ENCODE results near the gene BCL6B.

GRCh38 chr17:7035591-7036368, 12.9 kb downstream of the BCL6B start, which contains the start of gene SLC16A13:
- no peak for TF ChIP-seq REST (IDR thresholded peaks at IDR 0.05; ENCODE audit: low read depth)
- TF ChIP-seq EP300 (IDR thresholded peaks at IDR 0.05; ENCODE audit: borderline replicate concordance): no peak
- peak; percentile 50; the same call in 1 of the 2 replicates for TF ChIP-seq TCF12 (IDR thresholded peaks at IDR 0.05; ENCODE audit: low read depth)
- no peak for TF ChIP-seq YY1 (IDR thresholded peaks at IDR 0.05; ENCODE audit: low read depth)
- TF ChIP-seq CREB1 (IDR thresholded peaks at IDR 0.05; ENCODE audit: low read depth): no peak; the same call in 1 of the 2 replicates
- no peak for TF ChIP-seq CEBPB (IDR thresholded peaks at IDR 0.05)
- no peak for TF ChIP-seq TEAD4 (IDR thresholded peaks at IDR 0.05)
- TF ChIP-seq EGR1 (IDR thresholded peaks at IDR 0.05): 0 out of 2 replicates have a peak, but pooled peaks have one; percentile 11
- TF ChIP-seq TAF1 (IDR thresholded peaks at IDR 0.05; ENCODE audit: low read depth): peak; percentile 70
- peak; percentile 77 for TF ChIP-seq MAX (IDR thresholded peaks at IDR 0.05)
- TF ChIP-seq USF1 (IDR thresholded peaks at IDR 0.05): peak; percentile 100
- TF ChIP-seq RAD21 (IDR thresholded peaks at IDR 0.05; ENCODE audit: low read depth): no peak
- TF ChIP-seq ZBTB7A (IDR thresholded peaks at IDR 0.05; ENCODE audit: low read depth): no peak; the same call in 1 of the 2 replicates
- no peak for TF ChIP-seq FOXM1 (IDR thresholded peaks at IDR 0.05; ENCODE audit: borderline replicate concordance, low read depth)

Measured in Ishikawa (cell line).